ENCODE results near the gene IMMP2L.

IMMP2L gene

GRCh38 chr7:111226800-111227199 lies 335.5 kb downstream of the IMMP2L start:
- Mint-ChIP-seq H3K36me3 (ENCODE audit: low read depth) (no peaks in the 10 kb centered on the region), H3K4me1 (ENCODE audit: low read depth) (peaks cover 3% of the 10 kb centered on the region), H3K27ac (no peak overlapping the region), H3K9me3 (no peaks in the 10 kb centered on the region), H3K4me3 (no peak overlapping the region), H3K27me3 (ENCODE audit: low read depth) (no peaks in the 10 kb centered on the region)

GRCh38 chr7:111224354-111225231 lies 337.7 kb downstream of the IMMP2L start:
- no peak overlapping the region for H3K4me3 Mint-ChIP-seq
- no peaks in the 10 kb centered on the region for H3K9me3 Mint-ChIP-seq
- H3K27me3 Mint-ChIP-seq (ENCODE audit: low read depth) = no peaks in the 10 kb centered on the region
- H3K4me1 Mint-ChIP-seq (ENCODE audit: low read depth) = no peaks in the 10 kb centered on the region
- H3K27ac Mint-ChIP-seq = no peak overlapping the region
- H3K36me3 Mint-ChIP-seq (ENCODE audit: low read depth) = no peaks in the 10 kb centered on the region

- no peak overlapping the region for H3K4me3 Mint-ChIP-seq
- no peaks in the 10 kb centered on the region for H3K4me1 Mint-ChIP-seq (ENCODE audit: low read depth)
- H3K9me3 Mint-ChIP-seq = no peaks in the 10 kb centered on the region
- no peaks in the 10 kb centered on the region for H3K36me3 Mint-ChIP-seq (ENCODE audit: low read depth)
- H3K27me3 Mint-ChIP-seq (ENCODE audit: low read depth) = no peaks in the 10 kb centered on the region
- H3K27ac Mint-ChIP-seq = no peak overlapping the region
These were observed 338.5 kb downstream of the IMMP2L start for GRCh38 chr7:111223802-111224253.

GRCh38 chr7:111215550-111215949 lies 346.7 kb downstream of the IMMP2L start:
- Mint-ChIP-seq H3K27ac (no peak overlapping the region), H3K9me3 (no peaks in the 10 kb centered on the region), H3K36me3 (ENCODE audit: low read depth) (no peaks in the 10 kb centered on the region), H3K27me3 (ENCODE audit: low read depth) (no peaks in the 10 kb centered on the region), H3K4me3 (no peak overlapping the region), H3K4me1 (ENCODE audit: low read depth) (peaks cover 1% of the 10 kb centered on the region)

GRCh38 chr7:111212857-111213523 lies 349.3 kb downstream of the IMMP2L start:
- Mint-ChIP-seq H3K27me3 (ENCODE audit: low read depth) (no peaks in the 10 kb centered on the region), H3K36me3 (ENCODE audit: low read depth) (no peaks in the 10 kb centered on the region)

GRCh38 chr7:111210996-111211395 lies 351.3 kb downstream of the IMMP2L start:
- no peaks in the 10 kb centered on the region for H3K9me3 Mint-ChIP-seq
- H3K4me1 Mint-ChIP-seq (ENCODE audit: low read depth) = peaks cover under 1% of the 10 kb centered on the region
- H3K4me3 Mint-ChIP-seq = no peak overlapping the region

More at GRCh38 chr7:111212857-111213523, 349.3 kb downstream of the IMMP2L start:
- H3K27ac Mint-ChIP-seq = no peak overlapping the region
- peaks cover 1% of the 10 kb centered on the region for H3K4me1 Mint-ChIP-seq (ENCODE audit: low read depth)
- H3K4me3 Mint-ChIP-seq = no peak overlapping the region
- H3K9me3 Mint-ChIP-seq = no peaks in the 10 kb centered on the region

GRCh38 chr7:111210043-111210442 lies 352.2 kb downstream of the IMMP2L start:
- Mint-ChIP-seq H3K9me3 (no peaks in the 10 kb centered on the region), H3K4me1 (ENCODE audit: low read depth) (no peaks in the 10 kb centered on the region), H3K36me3 (ENCODE audit: low read depth) (no peaks in the 10 kb centered on the region), H3K27ac (no peak overlapping the region), H3K4me3 (no peak overlapping the region), H3K27me3 (ENCODE audit: low read depth) (no peaks in the 10 kb centered on the region)

More at GRCh38 chr7:111210996-111211395, 351.3 kb downstream of the IMMP2L start:
- Mint-ChIP-seq H3K27ac (no peak overlapping the region), H3K27me3 (ENCODE audit: low read depth) (no peaks in the 10 kb centered on the region), H3K36me3 (ENCODE audit: low read depth) (no peaks in the 10 kb centered on the region)

- Mint-ChIP-seq H3K4me1 (ENCODE audit: low read depth) (no peaks in the 10 kb centered on the region), H3K36me3 (ENCODE audit: low read depth) (no peaks in the 10 kb centered on the region), H3K27ac (no peak overlapping the region), H3K9me3 (no peaks in the 10 kb centered on the region), H3K27me3 (ENCODE audit: low read depth) (no peaks in the 10 kb centered on the region), H3K4me3 (no peak overlapping the region)
These were observed 357.0 kb downstream of the IMMP2L start for GRCh38 chr7:111205251-111205650.

- H3K27ac Mint-ChIP-seq = no peak overlapping the region
- H3K4me3 Mint-ChIP-seq = no peak overlapping the region
These were observed 360.0 kb downstream of the IMMP2L start for GRCh38 chr7:111202321-111202720.

GRCh38 chr7:111199643-111200042 lies 362.6 kb downstream of the IMMP2L start:
- no peaks in the 10 kb centered on the region for H3K36me3 Mint-ChIP-seq (ENCODE audit: low read depth)
- no peaks in the 10 kb centered on the region for H3K27me3 Mint-ChIP-seq (ENCODE audit: low read depth)
- H3K27ac Mint-ChIP-seq = no peak overlapping the region
- no peak overlapping the region for H3K4me3 Mint-ChIP-seq
- no peaks in the 10 kb centered on the region for H3K4me1 Mint-ChIP-seq (ENCODE audit: low read depth)
- no peaks in the 10 kb centered on the region for H3K9me3 Mint-ChIP-seq

More at GRCh38 chr7:111202321-111202720, 360.0 kb downstream of the IMMP2L start:
- no peaks in the 10 kb centered on the region for H3K4me1 Mint-ChIP-seq (ENCODE audit: low read depth)
- H3K27me3 Mint-ChIP-seq (ENCODE audit: low read depth) = no peaks in the 10 kb centered on the region
- no peaks in the 10 kb centered on the region for H3K9me3 Mint-ChIP-seq
- no peaks in the 10 kb centered on the region for H3K36me3 Mint-ChIP-seq (ENCODE audit: low read depth)

- H3K27ac Mint-ChIP-seq = no peak overlapping the region
These were observed 364.0 kb downstream of the IMMP2L start for GRCh38 chr7:111198255-111198654.

GRCh38 chr7:111196655-111197054 lies 365.6 kb downstream of the IMMP2L start:
- H3K4me3 Mint-ChIP-seq = no peak overlapping the region
- H3K36me3 Mint-ChIP-seq (ENCODE audit: low read depth) = no peaks in the 10 kb centered on the region
- no peaks in the 10 kb centered on the region for H3K27me3 Mint-ChIP-seq (ENCODE audit: low read depth)
- no peaks in the 10 kb centered on the region for H3K4me1 Mint-ChIP-seq (ENCODE audit: low read depth)
- no peak overlapping the region for H3K27ac Mint-ChIP-seq
- H3K9me3 Mint-ChIP-seq = no peaks in the 10 kb centered on the region

More at GRCh38 chr7:111198255-111198654, 364.0 kb downstream of the IMMP2L start:
- Mint-ChIP-seq H3K4me3 (no peak overlapping the region), H3K27me3 (ENCODE audit: low read depth) (no peaks in the 10 kb centered on the region), H3K9me3 (no peaks in the 10 kb centered on the region), H3K4me1 (ENCODE audit: low read depth) (no peaks in the 10 kb centered on the region), H3K36me3 (ENCODE audit: low read depth) (no peaks in the 10 kb centered on the region)

GRCh38 chr7:111192614-111193413 lies 369.5 kb downstream of the IMMP2L start:
- Mint-ChIP-seq H3K36me3 (ENCODE audit: low read depth) (no peaks in the 10 kb centered on the region), H3K9me3 (no peaks in the 10 kb centered on the region)

GRCh38 chr7:111190804-111191203 lies 371.5 kb downstream of the IMMP2L start:
- no peaks in the 10 kb centered on the region for H3K9me3 Mint-ChIP-seq
- no peaks in the 10 kb centered on the region for H3K36me3 Mint-ChIP-seq (ENCODE audit: low read depth)
- no peak overlapping the region for H3K27ac Mint-ChIP-seq
- H3K4me3 Mint-ChIP-seq = no peak overlapping the region
- no peaks in the 10 kb centered on the region for H3K4me1 Mint-ChIP-seq (ENCODE audit: low read depth)
- H3K27me3 Mint-ChIP-seq (ENCODE audit: low read depth) = no peaks in the 10 kb centered on the region

More at GRCh38 chr7:111192614-111193413, 369.5 kb downstream of the IMMP2L start:
- Mint-ChIP-seq H3K4me1 (ENCODE audit: low read depth) (no peaks in the 10 kb centered on the region), H3K27me3 (ENCODE audit: low read depth) (no peaks in the 10 kb centered on the region), H3K4me3 (no peak overlapping the region), H3K27ac (no peak overlapping the region)
